CD14-positive monocyte (primary cell): ENCODE data around the gene NGFR. TPM values are rescaled to one million over a fixed set of nuclear protein-coding genes. Genes with fewer than 3 reads are reported as not detected.

Experiments
- DNase-seq, 3 donors: peaks; one replicate each; pipeline ENCODE4 v3.0.0-alpha.2; 2011 to 2022
- H2AFZ ChIP-seq: 2 replicates; pipeline ENCODE4 v1.6.0; 2012; ENCODE audit warnings: mild to moderate bottlenecking, low read depth, low read length, inconsistent platforms; ENCODE audit not compliant: insufficient read depth, poor library complexity, severe bottlenecking
- H3K27ac ChIP-seq, 2 donors: 1 replicate in 1 of 2; 2 replicates in 1 of 2; pipeline ENCODE4 v1.5.1; 2012 to 2013; ENCODE audit warnings: low read length in 2 of 2, control low read depth in 1 of 2, inconsistent platforms in 1 of 2, low read depth in 1 of 2, mild to moderate bottlenecking in 1 of 2
- H3K27me3 ChIP-seq, 2 donors: one replicate each; pipeline versions ENCODE4 v1.6.0 to v1.6.1; 2011 to 2013; ENCODE audit warnings: low read length in 2 of 2; ENCODE audit not compliant: control insufficient read depth in 2 of 2, insufficient read depth in 2 of 2
- H3K36me3 ChIP-seq, 2 donors: replicated peaks in 1 of 2; 1 replicate in 1 of 2; 2 replicates in 1 of 2; pipeline versions ENCODE4 v1.5.1 to v1.6.1; 2012 to 2013; ENCODE audit warnings: low read length in 2 of 2, control low read depth in 1 of 2, inconsistent platforms in 1 of 2, mild to moderate bottlenecking in 1 of 2; ENCODE audit not compliant: insufficient read depth in 2 of 2, control insufficient read depth in 1 of 2
- H3K4me1 ChIP-seq, 2 donors: 1 replicate in 1 of 2; 2 replicates in 1 of 2; pipeline versions ENCODE4 v1.5.1 to v1.6.1; 2012 to 2013; ENCODE audit warnings: low read length in 2 of 2, control low read depth in 1 of 2, inconsistent platforms in 1 of 2, mild to moderate bottlenecking in 1 of 2, moderate library complexity in 1 of 2; ENCODE audit not compliant: insufficient read depth in 2 of 2, control insufficient read depth in 1 of 2
- H3K4me2 ChIP-seq: replicated peaks from 2 replicates; pipeline ENCODE3; 2012; ENCODE audit warnings: low read length, moderate library complexity, mild to moderate bottlenecking; ENCODE audit not compliant: poor library complexity, severe bottlenecking; ENCODE audit errors: extremely low read depth
- H3K4me3 ChIP-seq, 3 experiments: fragments of 200-600 bp in 1 of 3; sonication (generic) in 1 of 3; replicated peaks in 1 of 3; 1 replicate in 2 of 3; 2 replicates in 1 of 3; pipeline ENCODE4 v1.5.1; 2011 to 2013; ENCODE audit warnings: low read length in 3 of 3, mild to moderate bottlenecking in 3 of 3, control low read depth in 2 of 3, low read depth in 2 of 3, inconsistent platforms in 1 of 3, moderate library complexity in 1 of 3
- H3K79me2 ChIP-seq: 2 replicates; pipeline ENCODE4 v1.6.0; 2012; ENCODE audit warnings: mild to moderate bottlenecking, control low read depth, inconsistent platforms, low read length, moderate library complexity; ENCODE audit not compliant: insufficient read depth
- H3K9ac ChIP-seq: 2 replicates; pipeline ENCODE4 v1.6.0; 2017; ENCODE audit warnings: low read length, mild to moderate bottlenecking; ENCODE audit not compliant: insufficient read depth, poor library complexity, severe bottlenecking
- H3K9me3 ChIP-seq, 2 donors: replicated peaks in 1 of 2; 1 replicate in 1 of 2; 2 replicates in 1 of 2; pipeline versions ENCODE4 v1.5.1 to v1.6.1; 2012 to 2013; ENCODE audit warnings: low read length in 2 of 2, control low read depth in 1 of 2; ENCODE audit not compliant: control insufficient read depth in 1 of 2, insufficient read depth in 1 of 2
- H4K20me1 ChIP-seq: 2 replicates; pipeline ENCODE4 v1.6.0; 2012; ENCODE audit warnings: mild to moderate bottlenecking, low read length, control low read depth, moderate library complexity; ENCODE audit not compliant: insufficient read depth
- H3K27ac Mint-ChIP-seq, 7 donors: one replicate each; pipeline ENCODE4 v1.8.0; 2020; ENCODE audit warnings: mild to moderate bottlenecking in 7 of 7, mixed read lengths in 7 of 7, moderate library complexity in 6 of 7, inconsistent platforms in 2 of 7
- H3K27me3 Mint-ChIP-seq, 3 donors: one replicate each; pipeline ENCODE4 v1.8.0; 2021 to 2022; ENCODE audit warnings: low read depth in 3 of 3, mild to moderate bottlenecking in 3 of 3, mixed read lengths in 3 of 3, moderate library complexity in 3 of 3, inconsistent platforms in 1 of 3
- H3K36me3 Mint-ChIP-seq, 2 donors: one replicate each; pipeline ENCODE4 v1.8.0; 2020; ENCODE audit warnings: mixed read lengths in 2 of 2, inconsistent platforms in 1 of 2, mild to moderate bottlenecking in 1 of 2
- H3K4me1 Mint-ChIP-seq: one replicate; pipeline ENCODE4 v1.8.0; 2020; ENCODE audit warnings: mild to moderate bottlenecking, mixed read lengths
- H3K4me3 Mint-ChIP-seq, 2 donors: one replicate each; pipeline ENCODE4 v1.8.0; 2020; ENCODE audit warnings: mild to moderate bottlenecking in 2 of 2, mixed read lengths in 2 of 2, moderate library complexity in 1 of 2
- H3K9me3 Mint-ChIP-seq, 7 donors: one replicate each; pipeline ENCODE4 v1.8.0; 2020 to 2022; ENCODE audit warnings: mixed read lengths in 7 of 7, mild to moderate bottlenecking in 6 of 7, moderate library complexity in 6 of 7, inconsistent platforms in 2 of 7
- WGBS: methylation state at CpG from one replicate; pipeline ENCODE4 v1.1.5; 2013; ENCODE audit warnings: missing lambda C conversion rate; ENCODE audit not compliant: insufficient coverage; 5-methylcytosine and 5-hydroxymethylcytosine counted together
- intact Hi-C, 2 donors: fragments of 100-400 bp; cut with micrococcal nuclease; formaldehyde crosslinking; loops; one replicate each; pipeline versions ENCODE4 v1.15.0 to v1.15.1; 2023
- polyA plus RNA-seq, 3 donors: library from polyadenylated mRNA; depleted of rRNA in 1 of 3; unstranded in 2 of 3; stranded (reverse) in 1 of 3; fragments of 300-500 nt in 2 of 3; fragments of >200 nt in 1 of 3; fragmentation: Illumina TruSeq in 2 of 3; gene quantifications; 1 replicate in 2 of 3; 2 replicates in 1 of 3; pipeline ENCODE4 v1.2.3, GENCODE V29; 2012 to 2021
- TF ChIP-seq, protein P1 (sequence below): fragments of 200-600 bp; IDR thresholded peaks from one replicate; pipeline ENCODE4 v1.8.0; 2022; ENCODE audit warnings: antibody characterized with exemption, mild to moderate bottlenecking

NGFR gene
- polyA plus RNA-seq, 3 donors: 0.05 to 0.19 TPM; not detected in 1

GRCh38 chr17:49471769-49472168 lies 23.3 kb upstream of the NGFR start:
- no peak overlapping the region for H3K27ac Mint-ChIP-seq
- Histone ChIP-seq H3K27ac (no peak overlapping the region), H3K27me3 (peaks cover 27 to 62% of the 10 kb centered on the region in 2 donors), H3K9me3 (peaks cover 8 to 10% of the 10 kb centered on the region in 2 donors), H3K36me3 (no peaks in the 10 kb centered on the region), H4K20me1 (no peaks in the 10 kb centered on the region), H3K4me2 (no peak overlapping the region), H2AFZ (no peak overlapping the region), H3K4me3 (no peak overlapping the region), H3K9ac (no peak overlapping the region), H3K4me1 (peaks cover 0 to 3% of the 10 kb centered on the region in 2 donors), H3K79me2 (no peaks in the 10 kb centered on the region)
- peaks cover 4% of the 10 kb centered on the region for H3K4me1 Mint-ChIP-seq
- WGBS: 80% methylated on average over 1 of the region's 1 CpG
- no peaks in the 10 kb centered on the region for H3K36me3 Mint-ChIP-seq
- peaks cover 65 to 76% (median 65%) of the 10 kb centered on the region in 3 donors for H3K27me3 Mint-ChIP-seq
- peaks cover 2 to 25% (median 13%) of the 10 kb centered on the region in 7 donors for H3K9me3 Mint-ChIP-seq
- intact Hi-C loops: no loop called here
- peak overlapping the region in 1 of 2 donors; percentile 54 for H3K4me3 Mint-ChIP-seq
- TF ChIP-seq, protein P1, sequence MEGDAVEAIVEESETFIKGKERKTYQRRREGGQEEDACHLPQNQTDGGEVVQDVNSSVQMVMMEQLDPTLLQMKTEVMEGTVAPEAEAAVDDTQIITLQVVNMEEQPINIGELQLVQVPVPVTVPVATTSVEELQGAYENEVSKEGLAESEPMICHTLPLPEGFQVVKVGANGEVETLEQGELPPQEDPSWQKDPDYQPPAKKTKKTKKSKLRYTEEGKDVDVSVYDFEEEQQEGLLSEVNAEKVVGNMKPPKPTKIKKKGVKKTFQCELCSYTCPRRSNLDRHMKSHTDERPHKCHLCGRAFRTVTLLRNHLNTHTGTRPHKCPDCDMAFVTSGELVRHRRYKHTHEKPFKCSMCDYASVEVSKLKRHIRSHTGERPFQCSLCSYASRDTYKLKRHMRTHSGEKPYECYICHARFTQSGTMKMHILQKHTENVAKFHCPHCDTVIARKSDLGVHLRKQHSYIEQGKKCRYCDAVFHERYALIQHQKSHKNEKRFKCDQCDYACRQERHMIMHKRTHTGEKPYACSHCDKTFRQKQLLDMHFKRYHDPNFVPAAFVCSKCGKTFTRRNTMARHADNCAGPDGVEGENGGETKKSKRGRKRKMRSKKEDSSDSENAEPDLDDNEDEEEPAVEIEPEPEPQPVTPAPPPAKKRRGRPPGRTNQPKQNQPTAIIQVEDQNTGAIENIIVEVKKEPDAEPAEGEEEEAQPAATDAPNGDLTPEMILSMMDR: no peak
- DNase-seq: no peak

- H3K27ac Mint-ChIP-seq: no peak overlapping the region
- intact Hi-C loops: no loop called here
- H3K4me3 Mint-ChIP-seq: peak overlapping the region in 1 of 2 donors; percentile 54
These were observed 22.6 kb upstream of the NGFR start for GRCh38 chr17:49472527-49472926.

More at GRCh38 chr17:49472527-49472926, 22.6 kb upstream of the NGFR start:
- no peak for DNase-seq
- Mint-ChIP-seq H3K27me3 (peaks cover 68 to 78% (median 69%) of the 10 kb centered on the region in 3 donors), H3K36me3 (no peaks in the 10 kb centered on the region), H3K4me1 (peaks cover 4% of the 10 kb centered on the region), H3K9me3 (peaks cover 2 to 25% (median 13%) of the 10 kb centered on the region in 7 donors)
- Histone ChIP-seq H3K4me3 (no peak overlapping the region), H3K4me1 (peaks cover 0 to 3% of the 10 kb centered on the region in 2 donors), H3K79me2 (no peaks in the 10 kb centered on the region), H3K27me3 (peaks cover 27 to 62% of the 10 kb centered on the region in 2 donors), H3K27ac (no peak overlapping the region), H4K20me1 (no peaks in the 10 kb centered on the region), H3K36me3 (no peaks in the 10 kb centered on the region), H3K4me2 (no peak overlapping the region), H3K9me3 (peaks cover 8 to 10% of the 10 kb centered on the region in 2 donors), H3K9ac (no peak overlapping the region), H2AFZ (no peak overlapping the region)
- WGBS: no CpG with 5 or more reads among the region's 5 CpGs
- TF ChIP-seq, protein P1: no peak
